HG02852 (cell line): ENCODE data around the gene C21orf58.
"Not testable (repeated sequence)": the region's sequence is repeated elsewhere in the genome, so short reads cannot be mapped to it uniquely, and the experiment has no call there.

ENCODE experiments used
- ATAC-seq: cut with Tn5 transposase; IDR thresholded peaks from one replicate; pipeline ENCODE4 v1.9.1; 2021; ENCODE audit warnings: mild to moderate bottlenecking, moderate library complexity; ENCODE audit not compliant: unreplicated experiment

The C21orf58 gene

GRCh38 chr21:46323710-46324389, at the start of gene C21orf58, which contains the start of gene PCNT:
TSS of gene C21orf58 (minus strand) at chr21:46323870. CDS start at chr21:46322738, 1,132 bp downstream.
TSS of gene PCNT (plus strand) at chr21:46324156. CDS start at chr21:46324229, 73 bp downstream.
- peak; percentile 74 for ATAC-seq

DNA sequence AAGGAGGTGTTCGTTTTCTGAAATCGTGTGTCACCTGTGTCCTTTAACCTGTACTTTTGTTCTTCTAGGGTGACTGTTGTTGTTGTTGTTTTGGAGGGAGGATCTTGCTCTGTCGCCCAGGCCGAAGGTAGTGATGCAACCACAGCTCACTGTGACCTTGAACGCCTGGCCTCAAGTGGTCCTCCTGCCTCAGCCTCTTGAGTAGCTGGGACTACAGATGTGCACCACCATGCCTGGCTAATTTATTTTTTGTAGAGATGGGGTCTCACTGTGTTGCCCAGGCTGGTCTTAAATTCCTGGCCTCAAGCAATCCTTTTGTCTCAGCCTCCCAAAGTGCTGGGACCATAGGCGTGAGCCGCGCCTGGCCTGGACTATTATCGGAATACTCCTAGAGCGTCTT, 49.3 kb upstream of the C21orf58 start:
- not testable (repeated sequence) for ATAC-seq

DNA sequence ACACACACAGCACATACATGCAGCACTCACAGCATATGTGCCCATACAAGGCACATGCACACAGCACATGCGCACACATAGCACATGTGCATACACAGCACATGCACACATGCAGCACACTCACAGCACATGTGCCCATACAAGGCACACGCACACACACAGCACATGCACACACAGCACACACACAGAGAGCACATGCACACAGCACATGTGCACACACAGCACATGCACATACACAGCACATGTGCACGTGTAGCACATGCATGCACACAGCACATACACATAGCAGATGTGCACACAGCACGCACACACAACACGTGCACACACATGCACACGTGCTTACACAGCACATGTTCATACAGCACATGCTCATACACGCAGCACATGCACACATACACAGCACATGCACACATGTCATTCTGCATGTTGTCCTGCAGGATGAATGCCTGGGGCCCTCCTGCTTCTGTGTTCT, 48.4 kb upstream of the C21orf58 start:
- no peak for ATAC-seq

GRCh38 chr21:46371204-46372013, 47.7 kb upstream of the C21orf58 start:
- no peak for ATAC-seq

DNA sequence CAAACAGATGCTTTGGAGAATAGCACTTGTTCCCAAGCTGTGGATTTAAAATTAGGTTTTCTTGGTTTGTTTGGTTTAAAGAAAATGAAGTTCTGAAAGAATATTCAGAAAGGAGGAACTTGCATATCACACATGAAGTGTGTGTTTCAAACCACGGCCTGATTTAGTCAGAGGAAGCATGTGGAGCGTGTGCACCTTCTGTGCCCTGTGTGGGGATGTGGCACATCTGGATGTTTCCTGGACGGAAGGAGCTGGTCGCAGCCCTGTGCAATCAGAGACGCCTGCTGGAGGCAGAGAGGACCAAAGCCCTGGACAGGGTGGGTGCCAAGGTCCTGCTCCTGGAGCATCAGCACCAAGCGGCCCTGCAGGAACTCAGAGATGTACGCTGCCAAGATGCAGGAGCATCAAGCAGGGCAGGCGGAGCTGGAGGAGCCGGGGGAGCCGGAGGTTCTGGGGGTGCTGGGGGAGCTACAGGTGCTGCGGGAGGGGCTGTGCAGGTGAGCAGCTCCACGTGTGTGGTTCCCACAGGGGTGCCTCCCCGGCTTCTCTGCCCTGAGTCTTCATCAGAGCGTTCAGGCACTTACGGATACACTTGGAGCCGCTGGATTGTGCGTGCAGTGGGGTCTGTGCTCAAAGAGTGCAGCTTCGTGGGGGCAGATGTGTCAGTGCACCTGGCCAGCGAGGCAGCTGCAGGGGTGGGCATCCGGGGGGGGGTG, 46.0 kb upstream of the C21orf58 start:
- no peak for ATAC-seq

- ATAC-seq = peak; percentile 62
Observed at GRCh38 chr21:46368533-46369285, 45.0 kb upstream of the C21orf58 start.

GRCh38 chr21:46366966-46367365, 43.3 kb upstream of the C21orf58 start:
- ATAC-seq = no peak

DNA sequence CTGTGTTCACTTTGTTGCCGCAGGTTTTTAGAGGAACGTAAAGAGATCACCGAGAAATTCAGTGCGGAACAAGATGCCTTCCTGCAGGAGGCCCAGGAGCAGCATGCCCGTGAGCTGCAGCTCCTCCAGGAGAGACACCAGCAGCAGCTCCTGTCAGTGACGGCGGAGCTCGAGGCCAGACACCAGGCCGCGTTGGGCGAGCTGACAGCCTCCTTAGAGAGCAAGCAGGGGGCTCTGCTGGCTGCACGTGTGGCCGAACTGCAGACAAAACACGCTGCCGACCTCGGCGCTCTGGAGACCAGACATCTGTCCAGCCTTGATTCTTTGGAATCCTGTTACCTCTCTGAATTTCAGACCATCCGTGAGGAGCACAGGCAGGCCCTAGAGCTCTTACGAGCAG, 42.9 kb upstream of the C21orf58 start:
- no peak for ATAC-seq

GRCh38 chr21:46366091-46366490, 42.4 kb upstream of the C21orf58 start:
- no peak for ATAC-seq

- no peak for ATAC-seq
Observed at GRCh38 chr21:46363698-46364097, 40.0 kb upstream of the C21orf58 start.

DNA sequence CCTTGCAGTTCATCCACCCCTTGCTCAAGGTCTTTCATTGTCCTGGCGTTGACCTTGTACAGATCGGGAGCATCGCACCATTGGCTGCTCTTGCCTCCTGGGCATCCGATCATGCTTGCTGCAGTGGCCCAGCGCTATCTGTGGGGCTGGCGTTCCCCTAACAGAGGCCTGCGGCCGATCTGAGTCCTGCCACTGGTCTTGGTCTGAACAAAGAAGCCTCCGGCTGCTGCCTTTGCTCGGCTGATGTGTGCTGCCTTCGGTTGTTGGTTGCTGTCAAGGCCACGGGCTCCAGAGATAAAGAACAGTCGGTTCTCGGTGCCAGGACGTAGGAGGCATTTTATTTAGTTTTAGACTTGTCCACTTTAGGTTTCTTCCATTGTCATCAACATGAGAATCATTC, 39.3 kb upstream of the C21orf58 start:
- ATAC-seq = no peak

DNA sequence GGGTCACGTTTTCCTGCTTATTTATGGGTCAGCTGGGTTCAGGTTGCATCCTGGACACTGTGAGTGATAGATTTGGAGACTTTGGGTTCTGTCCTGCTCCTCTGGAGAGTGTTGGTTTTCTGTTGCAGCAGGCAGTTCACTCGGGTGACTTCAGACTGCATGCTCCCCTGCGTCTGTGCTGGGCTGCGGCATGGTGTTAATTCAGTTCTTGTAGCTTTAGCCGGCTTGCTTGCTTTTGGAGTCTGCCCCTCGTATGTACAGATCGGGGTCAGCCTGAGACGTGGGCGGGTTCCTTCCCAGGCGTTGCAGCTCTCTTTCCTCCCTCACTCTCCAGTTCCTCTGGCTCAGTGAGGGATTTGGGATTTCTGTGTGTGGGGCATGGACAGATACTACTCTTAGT, 38.3 kb upstream of the C21orf58 start:
- no peak for ATAC-seq

GRCh38 chr21:46361176-46361575, 37.5 kb upstream of the C21orf58 start:
- ATAC-seq = no peak

GRCh38 chr21:46357684-46358425, 34.2 kb upstream of the C21orf58 start:
- ATAC-seq = no peak

- ATAC-seq = no peak
Observed at GRCh38 chr21:46357335-46357604, 33.6 kb upstream of the C21orf58 start.

GRCh38 chr21:46356494-46357334, 33.0 kb upstream of the C21orf58 start:
- no peak for ATAC-seq

- ATAC-seq = no peak
Observed at GRCh38 chr21:46356005-46356338, 32.3 kb upstream of the C21orf58 start.

DNA sequence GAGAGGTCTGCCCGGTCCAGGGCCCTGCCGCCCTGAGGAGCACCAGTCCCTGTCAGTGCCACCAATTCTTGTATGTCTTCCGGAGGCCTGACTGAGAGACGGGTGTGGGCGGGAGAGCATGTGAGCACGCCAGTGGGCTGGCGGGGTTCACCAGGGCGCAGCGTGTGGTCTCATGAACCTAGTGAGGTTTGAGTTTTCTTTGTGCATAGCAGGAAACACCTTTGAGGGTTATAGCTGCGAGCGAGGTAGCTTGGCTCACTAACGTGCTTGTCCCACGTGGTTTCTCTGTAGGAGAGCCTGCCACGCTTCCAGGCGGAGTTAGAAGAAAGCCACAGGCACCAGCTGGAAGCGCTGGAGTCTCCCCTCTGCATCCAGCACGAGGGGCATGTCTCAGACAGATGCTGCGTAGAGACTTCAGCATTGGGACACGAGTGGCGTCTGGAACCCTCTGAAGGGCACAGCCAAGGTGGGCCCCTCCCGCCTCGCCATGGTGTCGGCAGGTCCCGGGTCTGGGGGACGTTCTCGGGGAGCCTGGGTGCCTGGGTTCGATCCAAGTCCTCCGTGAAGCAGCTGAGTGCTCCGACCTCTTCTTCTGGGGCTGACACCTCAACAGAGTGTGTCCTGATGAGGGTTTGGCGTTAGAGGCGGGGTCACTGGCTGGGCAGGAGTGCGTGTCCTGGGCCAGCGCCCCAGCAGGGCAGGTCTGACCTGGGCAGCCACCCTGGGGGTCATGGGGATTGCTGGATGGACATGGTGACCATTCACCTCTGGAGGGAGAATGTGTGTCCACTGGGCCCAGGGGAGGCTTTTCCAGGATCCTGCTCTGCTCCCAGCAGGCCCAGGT, 31.7 kb upstream of the C21orf58 start:
- no peak for ATAC-seq

DNA sequence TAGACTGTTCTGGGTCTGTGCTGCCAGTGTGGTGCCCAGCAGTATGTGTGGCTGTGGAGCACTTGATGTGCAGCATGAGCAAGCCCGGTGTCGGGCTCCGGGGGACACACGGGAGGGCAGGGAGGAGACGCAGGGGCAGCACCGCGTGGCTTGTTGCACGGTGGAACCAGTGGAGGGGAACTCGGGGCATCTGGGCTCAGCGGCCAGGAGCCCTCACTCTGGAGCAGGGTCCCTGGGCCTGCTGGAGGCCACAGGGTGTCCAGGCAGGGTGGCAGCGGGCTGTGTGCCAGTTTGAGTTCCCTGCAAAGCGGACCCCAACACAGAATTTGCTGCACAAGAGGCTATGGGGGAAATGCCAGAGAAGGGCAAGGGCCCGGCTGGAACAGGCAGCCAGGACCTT, 30.8 kb upstream of the C21orf58 start:
- no peak for ATAC-seq
